Measurements from ENCODE around the gene GMPR.

Gene GMPR

GRCh38 chr6:16316741-16317251 lies 78.4 kb downstream of the GMPR start:
- DNase-seq (ENCODE audit: low spot score in 2 of 2) (peak in 1 of 2 donors; percentile 62), ATAC-seq (peak; percentile 65)
- peaks cover 65% of the 10 kb centered on the region for H3K4me1 Mint-ChIP-seq
- peak overlapping the region; percentile 87 for H3K27ac Mint-ChIP-seq
- H3K9me3 Mint-ChIP-seq = no peaks in the 10 kb centered on the region
- peaks cover 53% of the 10 kb centered on the region for H3K36me3 Mint-ChIP-seq
- peak overlapping the region; percentile 65 for H3K4me3 Mint-ChIP-seq

- ATAC-seq (peak; percentile 45), DNase-seq (ENCODE audit: low spot score in 2 of 2) (peak in 1 of 2 donors; percentile 61)
- peak overlapping the region; percentile 65 for H3K4me3 Mint-ChIP-seq
- peak overlapping the region; percentile 87 for H3K27ac Mint-ChIP-seq
- peaks cover 82% of the 10 kb centered on the region for H3K4me1 Mint-ChIP-seq
- H3K36me3 Mint-ChIP-seq = peaks cover 71% of the 10 kb centered on the region
- H3K9me3 Mint-ChIP-seq = no peaks in the 10 kb centered on the region
Measured at GRCh38 chr6:16318538-16318937, 80.2 kb downstream of the GMPR start.

GRCh38 chr6:16318953-16319720 lies 80.8 kb downstream of the GMPR start:
- ATAC-seq (no peak), DNase-seq (ENCODE audit: low spot score in 2 of 2) (no peak)
- Mint-ChIP-seq H3K27ac (peak overlapping the region; percentile 87), H3K9me3 (no peaks in the 10 kb centered on the region), H3K4me1 (peaks cover 85% of the 10 kb centered on the region), H3K36me3 (peaks cover 76% of the 10 kb centered on the region), H3K4me3 (peak overlapping the region; percentile 65)

- DNase-seq (ENCODE audit: low spot score in 2 of 2) = peak; percentile 35 to 78
- Mint-ChIP-seq H3K9me3 (no peaks in the 10 kb centered on the region), H3K36me3 (peaks cover 83% of the 10 kb centered on the region), H3K27ac (peak overlapping the region; percentile 87), H3K4me1 (peaks cover 91% of the 10 kb centered on the region), H3K4me3 (peak overlapping the region; percentile 65)
- ATAC-seq = peak; percentile 76
Measured at GRCh38 chr6:16319813-16320532, 81.6 kb downstream of the GMPR start.

- Mint-ChIP-seq H3K27ac (peak overlapping the region; percentile 87), H3K4me3 (peak overlapping the region; percentile 65), H3K4me1 (peaks cover 92% of the 10 kb centered on the region), H3K36me3 (peaks cover 84% of the 10 kb centered on the region), H3K9me3 (no peaks in the 10 kb centered on the region)
- no peak for DNase-seq (ENCODE audit: low spot score in 2 of 2)
- ATAC-seq = no peak
Measured at GRCh38 chr6:16320533-16321340, 82.3 kb downstream of the GMPR start.

- peak overlapping the region; percentile 87 for H3K27ac Mint-ChIP-seq
- H3K4me1 Mint-ChIP-seq = peaks cover 87% of the 10 kb centered on the region
- ATAC-seq = no peak
- H3K4me3 Mint-ChIP-seq = peak overlapping the region; percentile 67
- H3K36me3 Mint-ChIP-seq = peaks cover 84% of the 10 kb centered on the region
- H3K9me3 Mint-ChIP-seq = no peaks in the 10 kb centered on the region
- DNase-seq (ENCODE audit: low spot score in 2 of 2) = no peak
Measured at GRCh38 chr6:16321341-16321710, 82.9 kb downstream of the GMPR start.

GRCh38 chr6:16321826-16322225 lies 83.4 kb downstream of the GMPR start:
- H3K27ac Mint-ChIP-seq = peak overlapping the region; percentile 87
- peaks cover 84% of the 10 kb centered on the region for H3K36me3 Mint-ChIP-seq
- H3K4me3 Mint-ChIP-seq = peak overlapping the region; percentile 67
- peaks cover 89% of the 10 kb centered on the region for H3K4me1 Mint-ChIP-seq
- DNase-seq (ENCODE audit: low spot score in 2 of 2) (no peak), ATAC-seq (no peak)
- no peaks in the 10 kb centered on the region for H3K9me3 Mint-ChIP-seq

- peak; percentile 51 to 89 for DNase-seq (ENCODE audit: low spot score in 2 of 2)
- Mint-ChIP-seq H3K36me3 (peaks cover 82% of the 10 kb centered on the region), H3K27ac (peak overlapping the region; percentile 87), H3K9me3 (no peaks in the 10 kb centered on the region), H3K4me1 (peaks cover 81% of the 10 kb centered on the region), H3K4me3 (peak overlapping the region; percentile 67)
- ATAC-seq = peak; percentile 90
Measured at GRCh38 chr6:16322666-16323312, 84.4 kb downstream of the GMPR start.

GRCh38 chr6:16324184-16324583 lies 85.8 kb downstream of the GMPR start:
- Mint-ChIP-seq H3K9me3 (no peaks in the 10 kb centered on the region), H3K4me1 (peaks cover 67% of the 10 kb centered on the region), H3K4me3 (no peak overlapping the region), H3K27ac (peak overlapping the region; percentile 87), H3K36me3 (peaks cover 87% of the 10 kb centered on the region)
- ATAC-seq (no peak), DNase-seq (ENCODE audit: low spot score in 2 of 2) (no peak)

GRCh38 chr6:16324606-16325225 lies 86.3 kb downstream of the GMPR start:
- Mint-ChIP-seq H3K9me3 (no peaks in the 10 kb centered on the region), H3K4me1 (peaks cover 64% of the 10 kb centered on the region), H3K36me3 (peaks cover 90% of the 10 kb centered on the region), H3K4me3 (no peak overlapping the region), H3K27ac (peak overlapping the region; percentile 85)
- no peak for DNase-seq (ENCODE audit: low spot score in 2 of 2)
- ATAC-seq = no peak

- Mint-ChIP-seq H3K27ac (peak overlapping the region; percentile 29), H3K9me3 (no peaks in the 10 kb centered on the region), H3K4me1 (peaks cover 47% of the 10 kb centered on the region), H3K4me3 (no peak overlapping the region), H3K36me3 (peaks cover 82% of the 10 kb centered on the region)
- ATAC-seq (no peak), DNase-seq (ENCODE audit: low spot score in 2 of 2) (no peak)
Measured at GRCh38 chr6:16326531-16326930, 88.1 kb downstream of the GMPR start.

GRCh38 chr6:16326971-16327776 lies 88.8 kb downstream of the GMPR start:
- ATAC-seq = no peak
- Mint-ChIP-seq H3K4me3 (no peak overlapping the region), H3K36me3 (peaks cover 75% of the 10 kb centered on the region), H3K4me1 (peaks cover 40% of the 10 kb centered on the region), H3K9me3 (no peaks in the 10 kb centered on the region), H3K27ac (peak overlapping the region; percentile 29)
- no peak for DNase-seq (ENCODE audit: low spot score in 2 of 2)

- Mint-ChIP-seq H3K36me3 (peaks cover 69% of the 10 kb centered on the region), H3K9me3 (no peaks in the 10 kb centered on the region), H3K27ac (peak overlapping the region; percentile 69), H3K4me3 (no peak overlapping the region), H3K4me1 (peaks cover 33% of the 10 kb centered on the region)
- ATAC-seq (no peak), DNase-seq (ENCODE audit: low spot score in 2 of 2) (no peak)
Measured at GRCh38 chr6:16327777-16328325, 89.5 kb downstream of the GMPR start.

All from stimulated activated effector memory CD8-positive, alpha-beta T cell treated with anti-CD3 and anti-CD28 coated beads, Interleukin-12 subunit alpha, Interleukin-12 subunit beta, amount 100 ng/mL, for 72 hours (primary cell).